Keratinocyte (primary cell): ENCODE measurements around the gene C4orf54.

Experiments
- EZH2 ChIP-seq: IDR thresholded peaks from one replicate; pipeline ENCODE4 v1.6.1; 2012; ENCODE audit warnings: inconsistent platforms, mild to moderate bottlenecking, low read length, moderate library complexity
- TF ChIP-seq, protein P1 (sequence below), 3 experiments: IDR thresholded peaks in 1 of 3; conservative IDR thresholded peaks in 1 of 3; optimal IDR thresholded peaks in 1 of 3; 2 replicates in 2 of 3; 3 replicates in 1 of 3; pipeline versions ENCODE3 to v1.5.1; 2011; ENCODE audit warnings: low read length in 3 of 3, mild to moderate bottlenecking in 3 of 3, moderate library complexity in 2 of 3, control low read depth in 1 of 3, inconsistent platforms in 1 of 3; ENCODE audit not compliant: insufficient read depth in 2 of 3; ENCODE audit errors: extremely low read depth in 1 of 3

DNA sequence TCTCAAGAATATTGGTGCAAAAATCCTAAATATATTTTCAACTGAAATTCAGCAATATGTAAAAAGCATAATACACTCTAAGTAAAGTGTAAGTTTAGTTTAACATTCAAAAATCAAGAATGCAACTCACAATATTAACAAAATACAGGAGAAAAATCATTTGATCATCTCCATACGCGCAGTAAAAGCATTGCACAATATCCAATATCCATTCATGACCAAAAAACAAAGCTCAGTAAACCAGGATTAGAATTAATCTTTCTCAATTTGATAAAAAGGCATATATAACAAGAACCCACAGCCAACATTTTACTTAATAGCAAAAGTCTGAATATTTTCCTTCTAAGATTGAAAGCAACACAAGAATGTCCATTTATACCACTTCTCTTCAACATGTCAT, 48.3 kb upstream of the C4orf54 start:
- TF ChIP-seq, protein P1, sequence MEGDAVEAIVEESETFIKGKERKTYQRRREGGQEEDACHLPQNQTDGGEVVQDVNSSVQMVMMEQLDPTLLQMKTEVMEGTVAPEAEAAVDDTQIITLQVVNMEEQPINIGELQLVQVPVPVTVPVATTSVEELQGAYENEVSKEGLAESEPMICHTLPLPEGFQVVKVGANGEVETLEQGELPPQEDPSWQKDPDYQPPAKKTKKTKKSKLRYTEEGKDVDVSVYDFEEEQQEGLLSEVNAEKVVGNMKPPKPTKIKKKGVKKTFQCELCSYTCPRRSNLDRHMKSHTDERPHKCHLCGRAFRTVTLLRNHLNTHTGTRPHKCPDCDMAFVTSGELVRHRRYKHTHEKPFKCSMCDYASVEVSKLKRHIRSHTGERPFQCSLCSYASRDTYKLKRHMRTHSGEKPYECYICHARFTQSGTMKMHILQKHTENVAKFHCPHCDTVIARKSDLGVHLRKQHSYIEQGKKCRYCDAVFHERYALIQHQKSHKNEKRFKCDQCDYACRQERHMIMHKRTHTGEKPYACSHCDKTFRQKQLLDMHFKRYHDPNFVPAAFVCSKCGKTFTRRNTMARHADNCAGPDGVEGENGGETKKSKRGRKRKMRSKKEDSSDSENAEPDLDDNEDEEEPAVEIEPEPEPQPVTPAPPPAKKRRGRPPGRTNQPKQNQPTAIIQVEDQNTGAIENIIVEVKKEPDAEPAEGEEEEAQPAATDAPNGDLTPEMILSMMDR (optimal IDR thresholded peaks at IDR 0.05 in 1 of 3, IDR thresholded peaks at IDR 0.05 in 1 of 3, conservative IDR thresholded peaks at IDR 0.05 in 1 of 3; ENCODE audit: extremely low read depth in 1 of 3, insufficient read depth in 2 of 3, low read length in 3 of 3), result no peak
- TF ChIP-seq EZH2, result no peak
